Left renal pelvis (tissue), 4 donors: ENCODE measurements around the gene NUDT8. TPM values are rescaled to one million over a fixed set of nuclear protein-coding genes. Genes with fewer than 3 reads are reported as not detected.

Experiments
- polyA plus RNA-seq, 4 donors: library from polyadenylated mRNA; unstranded; fragments of 120-200 nt; gene quantifications; one replicate each; pipeline ENCODE4 v1.2.1, GENCODE V29; 2013; ENCODE audit not compliant: insufficient read length in 4 of 4

Gene NUDT8
- polyA plus RNA-seq, 4 donors = 3.6 to 10.1 (median 4.1) TPM

Other genes with a start within 250 kb of the NUDT8 start
- 10 to 100 TPM; 16.6 to 37.5 (median 19.1) TPM for gene RAD9A, start 238.0 kb downstream of the NUDT8 start, polyA plus RNA-seq
- 100 to 1,000 TPM in 3 of 4 donors, 10 to 100 TPM in 1; 77.6 to 177 (median 146) TPM for gene PPP1CA, start 228.1 kb downstream of the NUDT8 start, polyA plus RNA-seq
- 10 to 100 TPM in 1 of 4 donors, 1 to 10 TPM in 3; 2.5 to 11.7 (median 4.4) TPM for gene TBC1D10C, start 225.9 kb downstream of the NUDT8 start, polyA plus RNA-seq
- gene CARNS1, start 214.3 kb downstream of the NUDT8 start, polyA plus RNA-seq = 1 to 10 TPM; 1.1 to 4.4 (median 1.8) TPM
- gene RPS6KB2, start 201.4 kb downstream of the NUDT8 start, polyA plus RNA-seq = 10 to 100 TPM; 37.4 to 46.7 (median 41.7) TPM
- 1 to 10 TPM in 3 of 4 donors, under 1 TPM in 1; 0.86 to 2.4 (median 2.0) TPM for gene PTPRCAP, start 192.3 kb downstream of the NUDT8 start, polyA plus RNA-seq
- 10 to 100 TPM; 43.9 to 82.9 (median 59.9) TPM for gene CORO1B, start 186.5 kb downstream of the NUDT8 start, polyA plus RNA-seq
- not detected for gene GPR152, start 177.2 kb downstream of the NUDT8 start, polyA plus RNA-seq
- gene CABP4, start 174.6 kb downstream of the NUDT8 start, polyA plus RNA-seq = under 1 TPM; 0.54 to 0.75 (median 0.64) TPM
- 10 to 100 TPM; 32.4 to 73.8 (median 42.1) TPM for gene TMEM134, start 160.7 kb downstream of the NUDT8 start, polyA plus RNA-seq
- 10 to 100 TPM; 52.7 to 69.0 (median 65.4) TPM for gene AIP, start 146.9 kb downstream of the NUDT8 start, polyA plus RNA-seq
- 10 to 100 TPM; 26.9 to 38.6 (median 33.7) TPM for gene PITPNM1, start 124.6 kb downstream of the NUDT8 start, polyA plus RNA-seq
- 10 to 100 TPM; 28.4 to 60.1 (median 44.1) TPM for gene CDK2AP2, start 121.8 kb downstream of the NUDT8 start, polyA plus RNA-seq
- under 1 TPM in 2 of 4 donors, not detected in 2; 0.29 to 0.39 TPM for gene CABP2, start 106.5 kb downstream of the NUDT8 start, polyA plus RNA-seq
- 100 to 1,000 TPM; 560 to 818 (median 731) TPM for gene GSTP1, start 46.1 kb downstream of the NUDT8 start, polyA plus RNA-seq
- gene NDUFV1, start 23.0 kb downstream of the NUDT8 start, polyA plus RNA-seq = 100 to 1,000 TPM; 122 to 271 (median 155) TPM
- gene TBX10, start 9.8 kb upstream of the NUDT8 start, polyA plus RNA-seq = not detected
- gene ACY3, start 20.8 kb upstream of the NUDT8 start, polyA plus RNA-seq = 10 to 100 TPM in 3 of 4 donors, 1 to 10 TPM in 1; 1.0 to 26.6 (median 20.6) TPM
- 1 to 10 TPM in 3 of 4 donors, under 1 TPM in 1; 0.05 to 4.2 (median 2.6) TPM for gene ALDH3B2, start 44.7 kb upstream of the NUDT8 start, polyA plus RNA-seq